HT1080 (cell line): ENCODE results near the gene MZB1. TPM values are rescaled to one million over a fixed set of nuclear protein-coding genes. Genes with fewer than 3 reads are reported as not detected.
A peak's percentile ranks its signal among the peaks of the same experiment; 100 is the strongest.

Source experiments
- DNase-seq: peaks from one replicate; pipeline ENCODE4 v3.0.0-alpha.2; 2015; ENCODE audit warnings: low read depth
- polyA plus RNA-seq, 2 experiments: library from polyadenylated mRNA; depleted of rRNA; stranded (reverse); fragments of >200 nt; gene quantifications; 2 replicates each; pipeline ENCODE4 v1.2.3, GENCODE V29; 2015
- total RNA-seq: library from RNA; depleted of rRNA; stranded (reverse); fragments of >200 nt; shearing (Covaris generic); gene quantifications from 2 replicates; pipeline ENCODE4 v1.2.3, GENCODE V29; 2014; rRNA removed

Gene MZB1, protein sequence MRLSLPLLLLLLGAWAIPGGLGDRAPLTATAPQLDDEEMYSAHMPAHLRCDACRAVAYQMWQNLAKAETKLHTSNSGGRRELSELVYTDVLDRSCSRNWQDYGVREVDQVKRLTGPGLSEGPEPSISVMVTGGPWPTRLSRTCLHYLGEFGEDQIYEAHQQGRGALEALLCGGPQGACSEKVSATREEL
- total RNA-seq, result not detected in 2 replicates
- polyA plus RNA-seq (2015; cell fraction: cytosol; rRNA removed), result not detected in 2 replicates
- polyA plus RNA-seq (2015; cell fraction: nucleus; rRNA removed), result 0.17 and 0.72 TPM in 2 replicates

DNA sequence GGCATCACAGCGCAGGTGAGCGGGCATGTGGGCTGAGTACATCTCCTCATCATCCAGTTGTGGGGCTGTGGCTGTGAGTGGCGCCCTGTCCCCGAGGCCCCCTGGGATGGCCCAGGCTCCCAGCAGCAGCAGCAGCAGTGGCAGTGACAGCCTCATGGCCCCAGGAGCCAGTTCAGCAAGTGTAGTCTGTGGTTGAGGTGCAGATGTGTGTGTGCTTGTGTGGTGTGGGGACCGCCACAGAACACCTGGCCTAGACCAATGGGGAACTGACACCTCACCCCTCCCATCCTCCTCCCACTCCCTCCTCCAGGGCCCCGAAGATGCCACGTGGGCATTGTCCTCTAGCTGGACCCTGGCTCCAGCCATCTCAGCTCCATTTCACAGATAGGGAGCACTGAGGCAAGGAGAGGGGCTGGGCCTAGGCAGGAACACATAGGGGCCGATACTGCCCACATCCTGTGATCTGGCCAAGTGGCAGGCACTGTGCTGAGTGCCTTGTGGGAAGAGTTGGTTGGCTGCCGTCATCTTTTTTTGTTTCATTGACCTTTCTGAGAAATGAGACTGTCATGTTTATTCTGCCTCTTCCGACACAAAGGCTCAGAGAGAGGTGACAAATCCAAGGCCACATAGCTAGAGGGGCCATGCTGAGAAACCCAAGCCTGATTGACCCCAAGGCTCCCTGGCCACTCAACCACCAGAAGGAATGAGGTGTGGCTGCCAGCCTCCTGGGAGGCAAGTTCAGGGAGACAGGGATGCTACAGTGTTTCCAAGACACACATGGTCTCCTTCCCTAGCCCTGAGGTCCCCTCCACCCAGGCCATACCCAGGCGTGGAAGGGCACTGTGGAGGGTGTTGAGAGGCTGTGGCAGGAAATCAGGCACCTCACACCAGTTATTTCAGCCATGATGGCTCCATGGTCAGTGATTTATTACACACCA is at the start of gene MZB1:
MZB1 (minus strand) TSS at position 213 of the 938 bp plus-strand sequence; CDS start at position 156, 57 bp downstream.
- DNase-seq, result no peak

DNA sequence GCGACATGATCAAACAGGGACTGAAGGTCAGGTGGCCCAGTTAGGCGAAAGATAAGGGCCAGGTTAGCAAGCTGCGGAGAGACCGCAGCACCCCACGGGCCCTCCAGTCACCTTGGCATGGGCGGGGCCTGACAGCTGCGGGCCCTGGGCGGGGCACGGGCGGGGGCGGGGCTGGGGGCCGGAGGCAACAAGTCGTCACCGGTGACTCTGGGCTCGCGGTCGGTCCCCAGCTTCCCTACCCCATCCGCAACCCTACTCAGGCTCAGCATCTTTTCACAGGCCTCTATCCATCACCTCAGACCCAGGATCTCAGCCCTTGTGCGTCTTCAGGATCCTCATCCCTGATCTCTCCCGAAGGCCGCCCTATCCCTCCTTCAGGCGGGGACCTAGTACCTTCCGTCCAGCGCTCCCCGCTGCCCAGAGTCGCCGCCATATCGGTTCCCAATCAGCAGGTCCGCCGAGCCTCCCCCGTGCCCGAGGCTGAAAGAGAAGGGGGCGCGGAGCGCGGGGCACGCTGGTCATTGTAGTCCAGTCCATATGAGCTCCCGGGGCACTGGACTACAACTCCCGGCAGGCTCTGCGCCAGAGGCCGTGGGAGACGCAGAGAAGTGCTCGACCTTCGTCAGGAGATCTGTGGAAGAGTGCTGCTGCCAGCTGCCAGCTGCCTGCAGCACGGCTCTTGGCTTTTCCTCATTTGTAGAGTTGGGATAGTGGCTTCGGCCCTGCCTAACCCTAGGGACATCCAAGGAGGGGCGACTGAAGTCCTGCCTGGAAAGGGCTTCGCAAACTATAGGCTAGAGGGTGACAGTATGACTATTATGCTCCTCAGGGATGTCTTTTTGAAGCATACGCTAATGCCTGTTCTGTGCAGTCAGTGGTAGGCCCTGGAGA is 49.5 kb upstream of the MZB1 start, which contains the start of gene DNAJC18:
DNAJC18 (minus strand) TSS at position 513 of the 891 bp plus-strand sequence; CDS start at position 433, 80 bp downstream.
- DNase-seq, result peak; percentile 87

DNA sequence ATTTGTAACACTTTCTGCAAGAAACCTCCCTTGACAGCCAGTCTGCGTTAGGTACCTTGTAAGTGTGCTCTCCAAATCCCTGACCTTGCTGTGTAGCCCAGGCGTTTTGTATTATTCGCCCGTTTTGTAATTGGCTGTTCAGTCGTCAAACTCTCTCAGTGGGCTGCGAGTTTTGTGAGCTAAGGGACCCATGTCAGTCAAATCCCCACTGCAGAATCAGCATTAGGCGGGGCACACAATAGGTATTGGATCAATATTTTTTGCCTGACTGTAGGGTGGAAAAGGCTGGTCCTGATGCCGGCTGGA is 48.9 kb upstream of the MZB1 start:
- DNase-seq, result no peak

DNA sequence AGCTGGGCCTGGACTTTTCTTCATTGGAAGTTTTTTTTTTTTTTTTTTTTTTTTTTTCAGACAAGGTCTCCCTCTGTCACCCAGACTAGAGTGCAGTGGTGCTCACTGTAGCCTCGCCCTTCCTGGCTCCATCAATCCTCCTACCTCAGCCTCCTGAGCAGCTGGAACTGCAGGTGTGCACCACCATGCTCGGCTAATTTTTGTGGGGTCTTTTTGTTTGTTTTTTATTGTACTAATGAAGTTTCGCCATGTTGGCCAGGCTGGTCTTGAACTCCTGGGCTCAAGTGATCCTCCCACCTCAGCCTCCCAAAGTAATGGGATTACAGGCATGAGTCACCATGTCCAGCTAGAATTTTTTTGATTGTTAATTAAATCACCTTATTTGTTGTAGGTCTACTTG is 46.0 kb upstream of the MZB1 start:
- DNase-seq, result no peak

DNA sequence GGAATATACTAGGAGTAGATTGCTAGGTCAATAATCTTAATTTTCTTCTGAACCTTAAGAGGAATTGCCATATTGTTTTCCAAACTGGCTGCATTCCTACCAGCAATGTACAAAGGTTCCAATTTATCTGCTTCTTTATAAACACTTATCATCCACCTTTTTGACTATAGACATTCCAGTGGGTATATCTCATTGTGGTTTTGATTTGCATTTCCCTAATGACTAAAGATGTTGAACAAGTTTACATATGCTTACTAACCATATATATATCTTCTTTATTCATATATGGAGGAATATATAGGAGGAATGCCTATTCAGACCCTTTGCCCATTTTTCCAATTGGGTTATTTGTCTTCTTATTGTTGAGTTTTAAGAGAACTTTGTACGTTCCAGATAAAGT is 42.0 kb upstream of the MZB1 start:
- DNase-seq, result no peak

DNA sequence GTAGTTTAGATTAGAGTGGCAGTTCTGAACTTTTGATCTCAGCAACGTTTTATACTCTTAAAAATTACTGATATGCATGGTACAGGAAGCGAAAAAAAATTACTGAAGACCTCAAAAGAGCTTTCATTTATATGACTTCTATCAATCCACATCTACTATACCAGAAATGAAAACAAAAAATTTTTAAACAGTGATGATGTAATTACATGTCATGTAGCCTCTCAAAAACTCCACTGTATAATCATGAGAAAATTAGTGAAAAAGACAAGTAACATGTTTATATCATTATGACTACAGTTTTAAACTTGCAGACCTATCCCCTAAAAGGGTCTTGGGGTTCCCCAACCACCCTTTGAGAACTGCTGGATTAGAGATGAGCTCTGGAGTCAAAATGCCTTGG is 40.3 kb upstream of the MZB1 start:
- no peak for DNase-seq

DNA sequence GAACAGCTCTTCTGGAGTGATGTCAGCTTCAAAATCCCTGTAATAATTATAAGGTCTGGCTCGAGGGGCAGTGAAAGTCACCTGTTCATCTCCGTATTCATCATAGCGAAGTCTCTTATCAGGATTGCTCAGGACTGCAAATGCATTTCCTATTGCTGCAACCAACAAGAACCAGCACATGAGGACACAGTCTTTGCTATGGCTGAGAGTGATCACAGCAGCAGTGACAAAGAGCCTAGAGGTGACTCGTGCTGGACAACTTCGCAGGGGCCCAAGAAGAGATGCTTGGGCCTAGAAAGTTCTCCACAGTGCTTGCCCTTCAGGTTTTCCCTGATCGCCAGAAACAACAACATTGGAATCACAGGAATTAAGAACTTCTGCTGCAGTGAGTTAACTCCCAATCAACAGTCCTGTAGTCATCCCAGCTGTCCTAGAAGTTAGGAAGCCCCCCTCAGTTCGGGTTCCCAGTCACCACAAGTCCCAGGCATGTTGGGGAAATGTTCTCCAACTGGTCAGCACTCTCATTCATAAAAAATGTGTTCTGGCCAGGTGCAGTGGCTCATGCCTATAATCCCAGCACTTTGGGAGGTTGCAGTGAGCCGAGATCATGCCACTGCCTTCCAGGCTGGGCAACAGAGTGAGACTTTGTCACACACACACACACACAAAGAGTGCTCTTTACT is 36.6 kb upstream of the MZB1 start:
- peak; percentile 33 for DNase-seq

DNA sequence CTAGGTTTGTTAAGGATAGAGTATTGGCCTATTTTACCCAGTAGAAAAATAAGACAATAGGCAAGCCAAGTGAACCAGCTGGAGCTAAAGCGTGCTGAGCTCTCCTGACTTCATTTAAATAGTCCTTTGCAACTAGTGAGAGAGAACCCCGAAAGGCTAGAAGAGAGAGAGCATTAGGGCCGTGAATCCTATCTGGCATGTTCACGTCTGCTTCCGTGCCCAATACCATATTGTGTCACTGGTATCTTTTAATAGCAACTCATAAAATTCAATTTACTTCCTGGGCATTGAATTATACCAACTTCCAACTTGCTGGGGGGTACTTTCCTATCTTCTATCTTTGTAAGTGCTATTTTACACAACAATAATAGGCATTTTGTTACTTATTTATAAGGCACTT is 35.8 kb upstream of the MZB1 start:
- DNase-seq, result no peak

DNA sequence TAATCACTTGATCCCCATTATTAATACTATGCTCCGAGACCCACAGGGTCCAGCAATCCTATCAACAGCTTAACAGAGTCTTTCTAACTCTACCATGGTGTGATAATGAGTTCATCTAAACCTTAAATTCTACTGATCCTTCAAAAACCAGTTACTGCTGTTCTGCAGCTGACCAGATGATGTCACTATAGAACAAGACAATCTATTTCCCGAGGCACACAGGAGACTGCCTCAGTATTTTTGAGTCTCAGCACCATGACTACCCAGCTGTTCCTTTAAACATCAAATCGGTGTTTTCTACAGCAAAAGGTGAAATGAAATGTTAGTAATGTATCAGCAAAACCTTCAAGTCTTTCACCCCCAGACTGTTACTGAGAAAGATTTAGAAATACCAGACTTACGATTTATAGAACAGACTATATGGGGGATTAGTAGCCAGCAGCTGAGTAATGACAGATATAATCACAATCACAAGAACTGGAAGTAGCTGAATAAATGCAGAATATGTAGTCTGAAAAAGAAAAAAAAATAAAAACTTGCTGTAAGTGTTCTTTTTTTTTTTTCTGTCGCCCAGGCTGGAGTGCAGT is 32.7 kb upstream of the MZB1 start:
- peak; percentile 65 for DNase-seq

DNA sequence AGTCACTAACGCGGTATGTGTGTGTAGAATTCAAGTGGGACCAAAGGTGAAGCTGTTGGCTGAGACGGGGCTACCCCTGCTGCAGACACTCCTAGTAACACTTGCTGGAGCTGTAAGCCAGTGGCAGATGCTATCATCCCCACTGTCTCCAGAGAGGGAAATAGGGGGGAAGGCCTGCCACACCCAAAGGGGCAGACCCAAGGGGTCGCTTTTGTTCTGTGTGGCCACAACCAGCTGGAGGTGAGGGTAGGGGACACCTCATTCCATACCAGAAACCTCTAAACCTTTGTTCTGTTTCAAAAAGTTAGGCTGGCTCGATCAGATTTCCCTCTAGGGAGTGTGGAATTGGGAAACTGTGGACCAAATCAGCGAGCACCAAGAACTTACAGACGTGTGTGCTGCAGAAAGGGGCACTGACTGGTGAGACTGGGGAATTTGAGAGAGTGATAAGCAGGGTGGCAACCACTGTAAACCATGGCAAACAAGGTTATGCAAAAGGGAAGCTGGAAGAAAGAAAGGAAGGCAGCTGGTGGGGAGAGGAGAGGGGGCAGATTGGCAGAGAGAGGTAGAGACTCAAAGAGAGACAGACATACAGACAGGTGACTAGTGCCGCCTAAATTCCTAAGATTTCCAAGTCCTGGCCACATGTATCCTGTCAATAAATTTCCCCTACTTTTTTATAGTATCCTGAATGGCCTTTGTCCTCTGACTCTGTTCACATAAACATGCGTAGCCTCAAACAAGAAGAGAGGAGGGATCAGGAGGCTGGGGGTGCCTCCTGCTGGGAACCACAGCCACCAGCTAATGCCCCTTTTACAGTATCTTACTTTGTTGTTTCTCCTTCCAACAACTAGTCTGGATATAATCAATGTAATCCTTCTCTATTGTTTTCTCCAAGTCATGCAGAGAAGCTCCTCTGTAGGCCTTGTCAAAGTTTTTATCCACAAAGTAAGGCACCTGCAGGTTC is 29.8 kb upstream of the MZB1 start:
- DNase-seq, result no peak

DNA sequence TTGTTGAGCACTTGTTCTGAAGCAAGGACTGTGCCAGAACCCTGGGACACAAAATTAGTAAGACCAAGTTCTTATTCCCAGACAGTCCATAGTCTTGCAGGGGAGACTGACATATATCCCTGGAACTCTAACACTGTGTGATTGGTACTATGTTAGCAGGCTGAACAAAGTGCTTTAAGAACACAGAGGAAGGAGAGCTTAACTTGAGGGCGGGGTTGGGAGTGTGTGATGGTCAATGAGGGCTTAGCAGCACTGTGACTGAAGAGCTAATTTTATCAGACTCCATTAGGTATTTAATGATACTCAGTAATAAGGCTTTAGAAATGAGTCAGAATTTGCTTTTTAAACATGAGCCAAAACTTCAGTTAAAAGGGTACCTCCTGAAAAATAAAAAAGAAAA is 29.1 kb upstream of the MZB1 start:
- DNase-seq, result no peak

DNA sequence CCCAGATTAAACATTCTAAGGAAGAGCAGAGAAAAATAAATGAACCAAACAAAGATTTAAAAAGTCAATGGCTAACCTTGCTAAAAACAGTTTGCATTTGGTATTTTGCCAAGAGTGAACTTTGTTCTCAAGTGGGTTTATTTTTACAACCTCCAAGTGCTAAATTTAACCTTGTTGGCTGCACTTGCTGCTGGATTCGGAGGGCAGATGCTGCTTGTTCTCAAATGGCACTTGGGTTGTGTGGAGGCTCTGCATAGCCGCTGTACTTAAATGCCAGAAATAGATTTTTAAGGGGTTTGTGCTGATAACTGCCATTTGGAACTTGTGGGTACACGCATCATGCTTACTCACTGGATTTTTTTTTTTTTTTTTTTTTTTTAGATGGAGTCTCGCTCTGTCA is 27.5 kb upstream of the MZB1 start:
- DNase-seq, result no peak

DNA sequence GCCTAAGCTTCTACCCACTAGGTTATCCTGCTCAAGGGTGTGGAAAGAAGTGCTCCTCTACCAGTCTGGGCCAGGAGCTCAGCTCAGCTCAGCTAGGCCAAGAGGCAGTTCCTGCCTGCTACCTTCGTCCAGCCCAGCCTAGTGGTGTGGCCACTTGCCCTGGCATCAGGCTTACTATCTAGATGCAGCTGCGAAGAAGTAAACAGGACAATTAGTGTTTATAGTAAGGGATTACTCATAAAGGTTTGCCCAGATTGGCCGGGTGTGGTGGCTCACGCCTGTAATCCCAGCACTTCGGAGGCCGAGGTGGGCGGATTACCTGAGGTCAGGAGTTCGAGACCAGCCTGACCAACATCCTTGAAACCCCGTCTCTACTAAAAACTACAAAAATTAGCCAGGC is 26.9 kb upstream of the MZB1 start:
- no peak for DNase-seq

DNA sequence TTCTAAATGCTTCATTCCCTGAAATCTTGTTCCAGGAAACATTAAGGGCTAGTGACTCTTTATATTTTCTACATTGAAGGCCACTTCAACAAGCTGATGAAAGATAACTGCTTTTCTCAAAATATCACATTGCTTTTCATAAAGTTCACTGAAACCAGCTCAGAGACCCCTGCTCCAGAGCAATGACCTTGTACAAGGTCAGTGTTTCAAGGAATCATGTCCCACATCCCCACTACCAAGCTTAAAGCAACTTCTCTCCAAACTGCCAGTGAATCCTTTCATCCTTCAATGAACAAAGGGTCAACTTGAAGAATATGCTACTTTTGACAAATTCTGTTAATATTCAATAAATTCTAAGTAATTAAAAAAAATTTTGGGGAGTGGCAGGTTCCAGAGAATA is 26.2 kb upstream of the MZB1 start:
- no peak for DNase-seq

DNA sequence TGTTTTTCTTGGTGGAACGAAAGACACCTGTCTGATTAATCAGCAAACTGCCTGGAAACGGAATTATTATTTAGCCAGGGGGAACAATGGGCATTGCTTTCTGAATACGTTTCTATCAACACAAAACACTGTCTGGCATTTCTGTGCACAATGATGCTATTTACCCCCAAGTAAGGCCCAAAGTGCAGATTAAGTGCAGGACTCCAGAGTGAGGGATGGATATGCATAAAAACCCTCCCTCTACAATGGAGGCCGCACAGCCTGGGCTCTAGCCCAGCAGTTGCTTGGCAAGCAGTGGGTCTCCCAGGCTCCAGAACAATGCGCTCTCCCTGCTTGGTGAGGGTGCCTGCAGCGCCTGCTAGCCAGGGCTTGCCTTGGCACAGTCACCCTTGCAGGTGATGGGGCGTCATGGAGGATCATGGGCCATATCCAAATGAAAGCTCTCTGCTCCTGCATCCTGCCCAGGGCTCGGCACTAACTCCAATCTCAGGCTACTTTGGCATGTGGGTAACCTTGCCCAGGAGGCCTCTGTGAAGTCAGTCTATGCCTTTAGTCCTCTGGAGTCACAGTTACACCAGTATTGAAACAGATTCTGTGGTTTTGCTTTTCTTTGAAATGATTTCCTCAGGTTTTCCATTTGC is 25.6 kb upstream of the MZB1 start:
- DNase-seq, result no peak

DNA sequence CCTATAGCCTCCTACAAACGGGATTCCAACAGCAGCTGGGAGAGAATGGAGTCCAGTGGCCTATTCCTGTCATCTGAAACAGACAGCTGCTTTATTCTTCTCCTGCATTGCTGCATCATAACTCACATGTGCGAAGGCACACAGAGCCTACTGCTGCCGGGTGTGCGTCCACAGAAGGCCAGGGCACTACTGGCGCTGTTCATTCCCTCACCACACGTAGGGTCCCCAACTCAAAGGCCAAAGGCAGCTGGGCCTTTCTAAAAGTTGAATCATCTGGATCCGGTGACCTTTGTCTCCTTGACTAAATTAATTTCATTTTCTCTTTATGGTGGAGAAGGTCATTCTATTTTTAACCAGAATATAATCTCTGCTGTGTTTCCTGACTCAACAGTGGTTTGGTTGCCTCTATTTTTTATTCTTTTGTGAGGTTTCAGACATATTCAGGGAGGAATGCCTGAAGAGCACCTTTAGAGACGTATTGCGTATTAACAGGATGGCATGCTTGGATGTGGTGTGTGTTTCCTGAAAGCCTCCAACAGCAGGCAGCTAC is 24.9 kb upstream of the MZB1 start:
- no peak for DNase-seq

DNA sequence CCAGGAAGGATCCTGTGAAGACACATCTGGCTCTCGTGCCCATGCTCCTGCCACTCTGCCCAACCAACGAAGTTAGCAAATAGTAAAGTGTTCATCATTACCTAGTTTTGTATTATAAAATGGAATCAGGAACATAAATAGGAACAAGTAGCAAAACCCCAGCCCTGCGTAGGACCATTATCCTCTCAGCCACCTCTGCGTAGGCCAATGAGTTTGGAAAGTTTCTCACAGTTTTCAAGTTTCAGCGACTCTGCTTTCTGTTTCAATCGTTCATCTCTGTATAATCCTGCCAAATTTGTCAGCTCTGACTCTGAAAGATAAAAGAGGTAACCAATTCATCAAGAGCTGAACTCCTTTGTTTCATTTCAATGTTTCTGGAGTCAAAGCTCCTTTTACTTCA is 24.2 kb upstream of the MZB1 start:
- DNase-seq, result no peak

DNA sequence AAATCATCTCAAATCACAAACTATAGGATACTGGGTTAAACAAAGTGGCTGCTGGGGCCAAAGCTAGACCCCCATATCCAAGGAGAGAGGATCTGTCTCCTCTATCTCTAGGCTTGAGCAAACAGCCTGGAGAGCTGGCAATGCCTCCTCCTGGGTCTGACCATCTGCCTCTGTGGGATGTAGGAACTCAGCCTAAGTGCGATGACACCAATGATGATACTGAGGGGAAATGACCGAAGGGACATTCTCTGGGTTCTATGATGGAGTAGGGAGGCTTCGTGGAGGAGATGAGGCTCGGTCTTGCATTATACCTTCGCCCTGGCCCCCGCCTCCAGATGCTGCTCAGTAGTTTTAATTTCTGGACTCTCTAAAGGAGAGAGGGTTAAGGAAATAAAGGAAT is 23.4 kb upstream of the MZB1 start:
- DNase-seq, result no peak
